PC-3 (cell line): ENCODE data around the gene COL25A1.

Source experiments
- CTCF ChIP-seq: fragments of 300-600 bp; sonication (generic); conservative IDR thresholded peaks from 2 replicates; pipeline ENCODE4 v1.5.1; 2017; ENCODE audit warnings: antibody characterized with exemption, low read depth, mild to moderate bottlenecking, low read length
- EZH2 ChIP-seq: fragments of 300-600 bp; sonication (generic); IDR thresholded peaks from one replicate; pipeline ENCODE4 v1.6.1; 2017; ENCODE audit warnings: antibody characterized with exemption, mild to moderate bottlenecking, low read length; ENCODE audit not compliant: unreplicated experiment
- EZH2phosphoT487 ChIP-seq: fragments of 300-600 bp; sonication (generic); IDR thresholded peaks from 2 replicates; pipeline ENCODE4 v1.6.1; 2018; ENCODE audit warnings: mild to moderate bottlenecking, antibody characterized with exemption, low read length, borderline replicate concordance

GRCh38 chr4:109319156-109319555 is 16.7 kb upstream of the COL25A1 start:
- TF ChIP-seq CTCF (no peak), EZH2 (no peak), EZH2phosphoT487 (no peak)
